Measurements from ENCODE around the gene SH2D4B.

Gene SH2D4B

GRCh38 chr10:80553436-80553835 lies 15.7 kb downstream of the SH2D4B start:
- Histone ChIP-seq H3K27me3 (ENCODE audit: insufficient read depth, poor library complexity, severe bottlenecking) (no peaks in the 10 kb centered on the region), H3K27ac (replicated peaks) (no peak overlapping the region), H3K4me3 (replicated peaks; ENCODE audit: insufficient read depth, low read length) (no peak overlapping the region)
- TF ChIP-seq SPI1 (IDR thresholded peaks at IDR 0.05; ENCODE audit: borderline replicate concordance, low read depth) (no peak), POLR2AphosphoS5 (IDR thresholded peaks at IDR 0.05; ENCODE audit: low read depth) (no peak), GABPA (IDR thresholded peaks at IDR 0.05; ENCODE audit: low read depth) (no peak), REST (IDR thresholded peaks at IDR 0.05; ENCODE audit: insufficient replicate concordance, low read depth) (no peak), CTCF (IDR thresholded peaks at IDR 0.05; ENCODE audit: insufficient read depth, low read length) (no peak)
- DNase-seq (ENCODE audit: low read depth in 1 of 2, low spot score in 1 of 2) = peak in 1 of 2 experiments; percentile 65

DNA sequence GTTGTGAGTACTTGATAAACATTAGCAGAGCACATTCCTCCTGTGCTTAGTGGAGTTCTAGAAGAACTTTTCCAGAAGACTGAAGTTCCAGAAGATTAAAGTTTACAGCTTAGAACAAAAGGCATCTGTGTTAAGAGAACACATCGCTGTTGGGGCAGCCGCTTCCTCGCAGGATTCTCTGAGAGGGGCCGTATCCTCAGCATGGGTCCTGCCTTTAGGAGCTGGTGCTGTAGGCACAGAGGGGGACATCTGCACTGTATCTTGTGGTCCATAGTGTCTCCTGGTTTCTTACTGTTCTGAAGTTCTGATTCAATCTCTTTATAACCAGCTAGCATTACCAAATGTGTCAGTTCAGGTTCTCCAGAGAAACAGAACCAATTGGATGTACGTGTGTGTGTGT lies 16.3 kb downstream of the SH2D4B start:
- TF ChIP-seq REST (IDR thresholded peaks at IDR 0.05; ENCODE audit: insufficient replicate concordance, low read depth) (no peak), GABPA (IDR thresholded peaks at IDR 0.05; ENCODE audit: low read depth) (no peak), POLR2AphosphoS5 (IDR thresholded peaks at IDR 0.05; ENCODE audit: low read depth) (no peak), SPI1 (IDR thresholded peaks at IDR 0.05; ENCODE audit: borderline replicate concordance, low read depth) (no peak), CTCF (IDR thresholded peaks at IDR 0.05; ENCODE audit: insufficient read depth, low read length) (no peak)
- Histone ChIP-seq H3K4me3 (replicated peaks; ENCODE audit: insufficient read depth, low read length) (no peak overlapping the region), H3K27ac (replicated peaks) (no peak overlapping the region), H3K27me3 (ENCODE audit: insufficient read depth, poor library complexity, severe bottlenecking) (no peaks in the 10 kb centered on the region)
- DNase-seq (ENCODE audit: low read depth in 1 of 2, low spot score in 1 of 2) = no peak

- no peak for TF ChIP-seq REST (IDR thresholded peaks at IDR 0.05; ENCODE audit: insufficient replicate concordance, low read depth)
- no peak for TF ChIP-seq SPI1 (IDR thresholded peaks at IDR 0.05; ENCODE audit: borderline replicate concordance, low read depth)
- TF ChIP-seq CTCF (IDR thresholded peaks at IDR 0.05; ENCODE audit: insufficient read depth, low read length) = no peak
- no peak for TF ChIP-seq POLR2AphosphoS5 (IDR thresholded peaks at IDR 0.05; ENCODE audit: low read depth)
- no peak for TF ChIP-seq GABPA (IDR thresholded peaks at IDR 0.05; ENCODE audit: low read depth)
- no peak overlapping the region for H3K27ac ChIP-seq (replicated peaks)
- H3K27me3 ChIP-seq (ENCODE audit: insufficient read depth, poor library complexity, severe bottlenecking) = no peaks in the 10 kb centered on the region
- no peak for DNase-seq (ENCODE audit: low read depth in 1 of 2, low spot score in 1 of 2)
- no peak overlapping the region for H3K4me3 ChIP-seq (replicated peaks; ENCODE audit: insufficient read depth, low read length)
Measured at GRCh38 chr10:80555415-80555814, 17.7 kb downstream of the SH2D4B start.

All from HL-60 (cell line).